ENCODE results near the gene DNAH6.

Gene DNAH6

GRCh38 chr2:84856787-84857186 lies 340.5 kb downstream of the DNAH6 start:
- H3K4me3 ChIP-seq (ENCODE audit: low read depth, low read length): no peak overlapping the region
- H3K9ac ChIP-seq: no peak overlapping the region
- no peak for TF ChIP-seq CTCF (IDR thresholded peaks at IDR 0.05)
- no peak overlapping the region for H3K27ac ChIP-seq
- H3K4me2 ChIP-seq (ENCODE audit: low read length): no peak overlapping the region
- no peaks in the 10 kb centered on the region for H3K79me2 ChIP-seq
- H3K9me3 ChIP-seq (ENCODE audit: control insufficient read depth, low read length): no peaks in the 10 kb centered on the region
- H3K36me3 ChIP-seq (ENCODE audit: control insufficient read depth, insufficient read depth, low read length): no peaks in the 10 kb centered on the region
- H3K4me1 ChIP-seq: no peaks in the 10 kb centered on the region
- H2AFZ ChIP-seq: no peak overlapping the region
- no peaks in the 10 kb centered on the region for H3K27me3 ChIP-seq (ENCODE audit: control insufficient read depth, insufficient read depth, low read length)

GRCh38 chr2:84857566-84857965 lies 341.3 kb downstream of the DNAH6 start:
- Histone ChIP-seq H3K79me2 (no peaks in the 10 kb centered on the region), H3K27ac (no peak overlapping the region), H3K27me3 (ENCODE audit: control insufficient read depth, insufficient read depth, low read length) (no peaks in the 10 kb centered on the region), H3K4me1 (no peaks in the 10 kb centered on the region), H3K36me3 (ENCODE audit: control insufficient read depth, insufficient read depth, low read length) (no peaks in the 10 kb centered on the region), H3K4me2 (ENCODE audit: low read length) (no peak overlapping the region), H3K9me3 (ENCODE audit: control insufficient read depth, low read length) (no peaks in the 10 kb centered on the region), H2AFZ (no peak overlapping the region), H3K4me3 (ENCODE audit: low read depth, low read length) (no peak overlapping the region), H3K9ac (no peak overlapping the region)
- TF ChIP-seq CTCF (IDR thresholded peaks at IDR 0.05): no peak

GRCh38 chr2:84858123-84858522 lies 341.8 kb downstream of the DNAH6 start:
- H3K79me2 ChIP-seq: no peaks in the 10 kb centered on the region
- H3K4me2 ChIP-seq (ENCODE audit: low read length): no peak overlapping the region
- H2AFZ ChIP-seq: no peak overlapping the region
- no peak overlapping the region for H3K4me3 ChIP-seq (ENCODE audit: low read depth, low read length)
- H3K36me3 ChIP-seq (ENCODE audit: control insufficient read depth, insufficient read depth, low read length): no peaks in the 10 kb centered on the region
- no peaks in the 10 kb centered on the region for H3K4me1 ChIP-seq
- H3K27me3 ChIP-seq (ENCODE audit: control insufficient read depth, insufficient read depth, low read length): no peaks in the 10 kb centered on the region
- H3K27ac ChIP-seq: no peak overlapping the region
- no peaks in the 10 kb centered on the region for H3K9me3 ChIP-seq (ENCODE audit: control insufficient read depth, low read length)
- TF ChIP-seq CTCF (IDR thresholded peaks at IDR 0.05): no peak
- H3K9ac ChIP-seq: no peak overlapping the region

GRCh38 chr2:84858937-84859336 lies 342.6 kb downstream of the DNAH6 start:
- no peak overlapping the region for H3K9ac ChIP-seq
- no peaks in the 10 kb centered on the region for H3K27me3 ChIP-seq (ENCODE audit: control insufficient read depth, insufficient read depth, low read length)
- no peak overlapping the region for H2AFZ ChIP-seq
- no peak overlapping the region for H3K4me2 ChIP-seq (ENCODE audit: low read length)
- H3K4me1 ChIP-seq: no peaks in the 10 kb centered on the region
- no peaks in the 10 kb centered on the region for H3K79me2 ChIP-seq
- H3K36me3 ChIP-seq (ENCODE audit: control insufficient read depth, insufficient read depth, low read length): no peaks in the 10 kb centered on the region
- no peak for TF ChIP-seq CTCF (IDR thresholded peaks at IDR 0.05)
- H3K27ac ChIP-seq: no peak overlapping the region
- H3K4me3 ChIP-seq (ENCODE audit: low read depth, low read length): no peak overlapping the region
- H3K9me3 ChIP-seq (ENCODE audit: control insufficient read depth, low read length): no peaks in the 10 kb centered on the region

GRCh38 chr2:84861539-84861938 lies 345.2 kb downstream of the DNAH6 start:
- Histone ChIP-seq H3K4me2 (ENCODE audit: low read length) (no peak overlapping the region), H3K4me1 (no peaks in the 10 kb centered on the region), H3K27ac (no peak overlapping the region), H3K79me2 (no peaks in the 10 kb centered on the region), H3K4me3 (ENCODE audit: low read depth, low read length) (no peak overlapping the region), H3K9me3 (ENCODE audit: control insufficient read depth, low read length) (no peaks in the 10 kb centered on the region), H3K36me3 (ENCODE audit: control insufficient read depth, insufficient read depth, low read length) (no peaks in the 10 kb centered on the region), H3K9ac (no peak overlapping the region), H3K27me3 (ENCODE audit: control insufficient read depth, insufficient read depth, low read length) (no peaks in the 10 kb centered on the region), H2AFZ (no peak overlapping the region)
- no peak for TF ChIP-seq CTCF (IDR thresholded peaks at IDR 0.05)

Measured in parathyroid adenoma (tissue), 2 donors.